Measurements from ENCODE around the gene TSPAN13.

The TSPAN13 gene

DNA sequence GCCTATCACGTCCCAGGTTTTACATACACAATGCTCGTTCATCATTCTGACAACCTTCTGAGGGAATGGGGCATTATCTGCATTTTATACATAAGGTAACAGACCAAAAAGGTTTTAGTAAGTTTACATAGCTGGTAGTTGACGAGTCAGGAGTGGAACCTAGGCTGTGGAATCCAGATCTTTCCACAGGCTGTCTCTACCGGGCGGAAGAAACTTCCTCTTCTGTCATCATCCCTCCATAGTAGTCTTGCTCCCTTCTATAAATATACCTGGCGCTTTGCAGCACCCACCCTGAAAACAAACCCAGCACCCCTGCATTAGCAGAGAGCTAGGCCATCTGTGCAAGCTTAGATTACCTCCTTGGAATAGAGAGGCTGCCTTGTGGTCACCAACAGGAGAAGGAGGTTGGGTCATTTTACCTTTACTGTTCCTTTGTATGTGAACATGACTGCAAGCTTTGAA lies 1.3 kb downstream of the TSPAN13 start:
- CTCF ChIA-PET, result interaction anchor here (1.1 kb wide), 1 partner anchor 202 kb away, joined by 3 read pairs; no protein-coding TSS in a partner anchor
- POLR2A ChIA-PET, result interaction anchor here (0.6 kb wide), 1 partner anchor 66 kb away, joined by 3 read pairs; no protein-coding TSS in a partner anchor
- peak overlapping the region; percentile 79 for H3K4me3 ChIP-seq (ENCODE audit: low read depth, low read length)
- TF ChIP-seq, protein P1, sequence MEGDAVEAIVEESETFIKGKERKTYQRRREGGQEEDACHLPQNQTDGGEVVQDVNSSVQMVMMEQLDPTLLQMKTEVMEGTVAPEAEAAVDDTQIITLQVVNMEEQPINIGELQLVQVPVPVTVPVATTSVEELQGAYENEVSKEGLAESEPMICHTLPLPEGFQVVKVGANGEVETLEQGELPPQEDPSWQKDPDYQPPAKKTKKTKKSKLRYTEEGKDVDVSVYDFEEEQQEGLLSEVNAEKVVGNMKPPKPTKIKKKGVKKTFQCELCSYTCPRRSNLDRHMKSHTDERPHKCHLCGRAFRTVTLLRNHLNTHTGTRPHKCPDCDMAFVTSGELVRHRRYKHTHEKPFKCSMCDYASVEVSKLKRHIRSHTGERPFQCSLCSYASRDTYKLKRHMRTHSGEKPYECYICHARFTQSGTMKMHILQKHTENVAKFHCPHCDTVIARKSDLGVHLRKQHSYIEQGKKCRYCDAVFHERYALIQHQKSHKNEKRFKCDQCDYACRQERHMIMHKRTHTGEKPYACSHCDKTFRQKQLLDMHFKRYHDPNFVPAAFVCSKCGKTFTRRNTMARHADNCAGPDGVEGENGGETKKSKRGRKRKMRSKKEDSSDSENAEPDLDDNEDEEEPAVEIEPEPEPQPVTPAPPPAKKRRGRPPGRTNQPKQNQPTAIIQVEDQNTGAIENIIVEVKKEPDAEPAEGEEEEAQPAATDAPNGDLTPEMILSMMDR (IDR thresholded peaks at IDR 0.05; ENCODE audit: insufficient read depth, low read length, missing control alignments), result no peak
- DNase-seq (ENCODE audit: low read depth, low spot score), result no peak

DNA sequence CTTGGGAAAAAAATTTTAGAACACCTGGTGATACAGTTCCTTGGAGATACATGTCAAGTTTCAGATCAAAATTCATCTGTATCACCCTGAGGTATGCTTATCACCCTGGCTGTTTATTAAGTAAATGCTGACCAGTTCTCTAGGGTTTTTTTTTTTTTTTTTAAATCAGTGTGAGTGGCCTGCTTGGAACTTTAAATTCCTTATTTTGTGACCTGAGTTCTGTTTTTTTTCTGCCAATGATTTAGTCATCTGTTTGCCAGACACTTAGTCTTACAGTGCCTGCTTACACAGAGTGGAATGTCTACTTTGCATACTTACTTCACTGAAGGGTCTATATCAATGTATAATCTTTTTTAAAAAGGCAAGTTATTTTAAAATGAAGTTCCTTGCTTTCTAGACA lies 1.8 kb downstream of the TSPAN13 start:
- DNase-seq (ENCODE audit: low read depth, low spot score), result no peak
- ChIA-PET POLR2A (no interaction called here), CTCF (interaction anchor here (1.1 kb wide), 1 partner anchor 202 kb away, joined by 3 read pairs; no protein-coding TSS in a partner anchor)
- H3K4me3 ChIP-seq (ENCODE audit: low read depth, low read length), result no peak overlapping the region
- TF ChIP-seq, protein P1 (IDR thresholded peaks at IDR 0.05; ENCODE audit: insufficient read depth, low read length, missing control alignments), result no peak

GRCh38 chr7:16758036-16758435 lies 4.5 kb downstream of the TSPAN13 start:
- ChIA-PET CTCF (interaction anchor here (1.8 kb wide), 1 partner anchor 9 kb away, joined by 4 read pairs; no protein-coding TSS in a partner anchor), POLR2A (no interaction called here)
- TF ChIP-seq, protein P1 (IDR thresholded peaks at IDR 0.05; ENCODE audit: insufficient read depth, low read length, missing control alignments), result no peak
- no peak for DNase-seq (ENCODE audit: low read depth, low spot score)
- H3K4me3 ChIP-seq (ENCODE audit: low read depth, low read length), result no peak overlapping the region

DNA sequence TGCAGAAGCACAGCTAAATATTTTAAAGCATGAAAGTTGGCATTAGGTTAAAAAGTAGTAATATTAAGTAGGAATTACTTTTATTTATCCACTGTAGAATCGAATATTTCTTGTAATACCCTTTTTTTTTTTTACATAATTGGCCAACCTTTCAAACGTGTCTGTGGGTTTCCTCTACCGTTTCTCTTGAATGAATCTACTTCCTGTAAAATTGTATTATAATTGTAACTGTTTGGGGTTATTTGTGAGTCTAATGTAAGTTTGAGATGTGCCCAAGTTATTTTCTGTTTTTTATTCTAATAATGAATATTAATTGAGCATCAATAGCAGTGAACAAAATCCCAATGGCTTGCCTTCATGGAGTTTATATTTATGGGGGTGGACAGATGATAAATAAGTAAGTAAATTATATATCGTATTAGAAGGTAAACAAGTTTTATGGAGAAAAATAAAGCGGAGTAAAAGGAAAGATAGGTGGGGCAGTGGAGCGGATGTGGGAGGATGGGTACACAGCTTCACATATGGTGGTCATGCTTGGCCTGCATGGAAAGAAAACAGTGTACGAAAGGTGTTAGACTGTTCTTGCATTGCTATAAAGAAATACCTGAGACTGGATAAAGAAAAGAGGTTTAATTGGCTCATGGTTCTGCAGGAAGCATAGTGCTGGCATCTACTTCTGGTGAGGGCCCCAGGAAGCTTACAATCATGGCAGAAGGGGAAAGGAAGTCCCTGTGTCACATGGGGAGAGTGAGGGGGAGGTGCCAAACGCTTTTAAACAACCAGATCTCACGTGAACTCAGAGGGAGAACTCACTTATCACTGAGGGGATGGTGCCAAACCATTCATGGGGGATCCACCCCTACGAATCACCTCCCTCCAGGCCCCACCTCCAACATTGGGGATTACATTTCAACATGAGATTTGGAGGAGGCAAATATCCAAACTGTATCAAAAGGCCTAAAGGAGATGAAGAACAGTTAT lies 5.4 kb downstream of the TSPAN13 start:
- ChIA-PET POLR2A (no interaction called here), CTCF (interaction anchor here (1.0 to 1.8 kb wide), 2 partner anchors 8 to 42 kb away, joined by 3 to 4 read pairs; no protein-coding TSS in a partner anchor)
- TF ChIP-seq, protein P1 (IDR thresholded peaks at IDR 0.05; ENCODE audit: insufficient read depth, low read length, missing control alignments), result no peak
- no peak for DNase-seq (ENCODE audit: low read depth, low spot score)
- no peak overlapping the region for H3K4me3 ChIP-seq (ENCODE audit: low read depth, low read length)

DNA sequence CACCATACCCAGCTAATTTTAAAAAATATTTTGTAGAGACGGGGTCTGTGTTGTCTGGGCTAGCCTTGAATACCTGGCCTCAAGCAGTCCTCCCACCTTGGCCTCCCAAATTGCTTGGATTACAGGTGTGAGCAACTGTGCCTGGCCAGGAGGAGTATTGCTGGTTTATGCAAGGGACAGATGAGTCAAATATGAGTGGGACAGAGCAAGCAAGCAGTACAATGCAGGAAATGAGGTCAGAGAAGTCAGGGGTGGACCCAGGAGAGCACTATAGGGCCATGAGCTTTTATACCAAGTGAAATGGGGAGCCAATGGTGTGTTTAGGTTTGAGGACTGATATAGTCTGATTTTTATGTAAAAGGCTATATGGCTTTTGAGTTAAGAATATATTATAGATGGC lies 6.3 kb downstream of the TSPAN13 start:
- no peak for DNase-seq (ENCODE audit: low read depth, low spot score)
- CTCF ChIA-PET, result no interaction called here
- POLR2A ChIA-PET, result no interaction called here
- H3K4me3 ChIP-seq (ENCODE audit: low read depth, low read length), result no peak overlapping the region
- TF ChIP-seq, protein P1 (IDR thresholded peaks at IDR 0.05; ENCODE audit: insufficient read depth, low read length, missing control alignments), result no peak

- POLR2A ChIA-PET, result no interaction called here
- DNase-seq (ENCODE audit: low read depth, low spot score), result no peak
- H3K4me3 ChIP-seq (ENCODE audit: low read depth, low read length), result no peak overlapping the region
- CTCF ChIA-PET, result interaction anchor here (1.2 to 1.7 kb wide), 2 partner anchors 33 to 39 kb away, joined by 3 to 5 read pairs; no protein-coding TSS in a partner anchor
- TF ChIP-seq, protein P1 (IDR thresholded peaks at IDR 0.05; ENCODE audit: insufficient read depth, low read length, missing control alignments), result no peak
Measured at GRCh38 chr7:16762177-16762576, 8.6 kb downstream of the TSPAN13 start.

Measured in AG04449 (cell line).